ENCODE measurements around the gene DTX4. TPM values are rescaled to one million over a fixed set of nuclear protein-coding genes. Genes with fewer than 3 reads are reported as not detected.

The DTX4 gene
- total and polyA plus RNA-seq, 2 of the 4 experiments (the other 2 are of a cell fraction): 2.7 to 3.0 TPM

GRCh38 chr11:59191095-59191494 is 19.2 kb downstream of the DTX4 start:
- no peak for ATAC-seq (ENCODE audit: low read depth)
- H2AK9ac ChIP-seq (replicated peaks; ENCODE audit: low read depth, low read length, poor library complexity): no peak overlapping the region
- peaks cover 9% of the 10 kb centered on the region for H3K4me1 ChIP-seq (ENCODE audit: control insufficient read depth, insufficient read depth, low read length)
- no peak overlapping the region for H2AFZ ChIP-seq (replicated peaks; ENCODE audit: low read length, poor library complexity)
- H3K4me3 ChIP-seq (ENCODE audit: insufficient read depth, low read depth, low read length): no peak overlapping the region
- H2BK20ac ChIP-seq (ENCODE audit: low read depth, low read length): no peak overlapping the region
- no peak overlapping the region for H4K8ac ChIP-seq (ENCODE audit: low read depth in 2 of 2, low read length in 2 of 2)
- H3K56ac ChIP-seq (ENCODE audit: extremely low read depth, insufficient read depth, low read length): no peak overlapping the region
- dilution Hi-C loops (cut with HindIII; ENCODE audit: low sequenced_read_pairs, unreplicated experiment): no loop called here
- peaks cover 0 to 21% of the 10 kb centered on the region in 2 experiments; a peak in 2 of 4 replicates for H3K79me1 ChIP-seq (ENCODE audit: low read depth in 1 of 2, low read length in 2 of 2)
- DNase-seq: no peak
- H4K91ac ChIP-seq (ENCODE audit: insufficient read depth, low read depth, low read length): no peak overlapping the region
- intact Hi-C loops (cut with micrococcal nuclease): no loop called here
- in situ Hi-C loops (cut with MboI; ENCODE audit: low sequenced_read_pairs): no loop called here
- ChIA-PET POLR2A (ENCODE audit: unreplicated experiment) (no interaction called here), CTCF (no interaction called here)
- H3K4ac ChIP-seq (ENCODE audit: low read depth, low read length): no peak overlapping the region
- no peak overlapping the region for H2AK5ac ChIP-seq (ENCODE audit: low read depth, low read length)
- TF ChIP-seq USF2 (IDR thresholded peaks at IDR 0.05; ENCODE audit: low read depth, low read length): no peak
- no peak for TF ChIP-seq FOS (IDR thresholded peaks at IDR 0.05; ENCODE audit: low read depth, low read length)
- TF ChIP-seq CTCF (conservative IDR thresholded peaks at IDR 0.05; ENCODE audit: low read depth, low read length): no peak
- no peak for TF ChIP-seq RFX5 (IDR thresholded peaks at IDR 0.05; ENCODE audit: low read depth, low read length)
- TF ChIP-seq ELK1 (IDR thresholded peaks at IDR 0.05; ENCODE audit: borderline replicate concordance, low read depth, low read length): no peak
- no peak for TF ChIP-seq MAZ (IDR thresholded peaks at IDR 0.05; ENCODE audit: borderline replicate concordance, low read depth, low read length)
- no peak for TF ChIP-seq POLR2A (IDR thresholded peaks at IDR 0.05; ENCODE audit: low read depth, low read length)
- TF ChIP-seq MAFK (IDR thresholded peaks at IDR 0.05; ENCODE audit: low read depth, low read length): no peak
- no peak for TF ChIP-seq RCOR1 (IDR thresholded peaks at IDR 0.05; ENCODE audit: insufficient replicate concordance, low read length)
- no peak for TF ChIP-seq CHD1 (IDR thresholded peaks at IDR 0.05; ENCODE audit: low read depth, low read length)
- TF ChIP-seq MXI1 (IDR thresholded peaks at IDR 0.05; ENCODE audit: borderline replicate concordance, low read depth, low read length): no peak
- no peak for TF ChIP-seq RAD21 (IDR thresholded peaks at IDR 0.05; ENCODE audit: low read length)
- TF ChIP-seq NFE2L2 (IDR thresholded peaks at IDR 0.05; ENCODE audit: low read depth, low read length): no peak
- TF ChIP-seq BHLHE40 (IDR thresholded peaks at IDR 0.05; ENCODE audit: low read depth, low read length): no peak
- TF ChIP-seq CEBPB (IDR thresholded peaks at IDR 0.05; ENCODE audit: low read depth, low read length): no peak
- no peak for TF ChIP-seq SMC3 (IDR thresholded peaks at IDR 0.05; ENCODE audit: low read depth, low read length)
- no peak overlapping the region for H2BK120ac ChIP-seq (ENCODE audit: low read depth, low read length)
- H4K5ac ChIP-seq (ENCODE audit: low read depth, low read length): no peak overlapping the region
- BruUV-seq (replicated peaks): no TSS peak
- no peak overlapping the region for H3K14ac ChIP-seq (replicated peaks; ENCODE audit: low read depth, low read length)
- H3K4me2 ChIP-seq (ENCODE audit: low read depth, low read length): no peak overlapping the region
- H3K23ac ChIP-seq (ENCODE audit: low read depth, low read length): no peak overlapping the region
- no peak overlapping the region for H3K18ac ChIP-seq (ENCODE audit: low read depth, low read length)
- 100% methylated on average over 1 of the region's 4 CpGs; no CpG with 5 or more reads in 1 of the 2 experiments for WGBS, 2 experiments (ENCODE audit: extremely low coverage in 2 of 2, insufficient read length in 1 of 2)
- H3K27ac ChIP-seq (ENCODE audit: insufficient read depth, low read length): no peak overlapping the region
- no peaks in the 10 kb centered on the region for H3K27me3 ChIP-seq (ENCODE audit: control insufficient read depth, insufficient read depth, low read length)
- H3K9ac ChIP-seq (ENCODE audit: low read depth, low read length): no peak overlapping the region
- H4K20me1 ChIP-seq (ENCODE audit: insufficient read depth, low read length): 0 out of 2 replicates have a peak, but pooled peaks cover 4% of the 10 kb centered on the region
- no peaks in the 10 kb centered on the region for H3K9me3 ChIP-seq (ENCODE audit: control insufficient read depth, insufficient read depth, low read length)
- H3K36me3 ChIP-seq (ENCODE audit: control insufficient read depth, insufficient read depth, low read length): peaks cover 43% of the 10 kb centered on the region
- H3K9me1 ChIP-seq (ENCODE audit: insufficient read depth, low read length): peaks cover 15% of the 10 kb centered on the region
- H2BK5ac ChIP-seq (ENCODE audit: low read depth, low read length, poor library complexity, severe bottlenecking): no peak overlapping the region
- H2BK15ac ChIP-seq (ENCODE audit: low read depth, low read length): no peak overlapping the region
